ENCODE measurements around the gene SULT2B1.

Gene SULT2B1

DNA sequence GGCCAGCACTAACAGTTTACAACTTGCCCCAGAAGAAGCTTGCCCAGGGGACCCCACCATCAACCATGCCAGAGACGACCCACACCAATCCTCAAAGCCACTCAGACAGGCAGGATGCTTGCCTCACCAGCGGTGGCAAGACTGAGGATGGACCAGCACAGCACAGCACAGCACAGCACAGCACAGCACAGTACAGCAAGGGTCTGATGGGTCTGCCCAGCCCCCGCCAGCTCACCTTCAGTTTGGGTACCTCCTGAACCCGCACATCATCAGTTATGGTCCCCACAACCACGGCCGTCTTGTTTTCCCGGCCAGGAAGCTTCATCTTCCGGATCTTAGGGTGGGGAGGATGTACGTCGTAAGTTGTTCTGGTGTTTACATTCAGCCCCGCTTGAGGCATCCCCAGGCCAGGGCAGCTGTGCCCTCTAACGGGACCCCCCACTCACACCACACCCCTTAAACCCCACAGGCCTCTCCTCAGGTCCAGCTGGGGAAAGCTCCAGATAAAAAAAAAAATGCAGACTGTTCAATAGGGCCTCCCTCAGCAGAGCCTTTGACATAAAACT lies 64.6 kb downstream of the SULT2B1 start:
- TF ChIP-seq, protein P1, sequence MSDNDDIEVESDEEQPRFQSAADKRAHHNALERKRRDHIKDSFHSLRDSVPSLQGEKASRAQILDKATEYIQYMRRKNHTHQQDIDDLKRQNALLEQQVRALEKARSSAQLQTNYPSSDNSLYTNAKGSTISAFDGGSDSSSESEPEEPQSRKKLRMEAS (IDR thresholded peaks at IDR 0.05; ENCODE audit: low read depth, low read length): no peak
- TF ChIP-seq POLR2A (IDR thresholded peaks at IDR 0.05; ENCODE audit: extremely low read depth, insufficient read length): no peak
- TF ChIP-seq, protein P2, sequence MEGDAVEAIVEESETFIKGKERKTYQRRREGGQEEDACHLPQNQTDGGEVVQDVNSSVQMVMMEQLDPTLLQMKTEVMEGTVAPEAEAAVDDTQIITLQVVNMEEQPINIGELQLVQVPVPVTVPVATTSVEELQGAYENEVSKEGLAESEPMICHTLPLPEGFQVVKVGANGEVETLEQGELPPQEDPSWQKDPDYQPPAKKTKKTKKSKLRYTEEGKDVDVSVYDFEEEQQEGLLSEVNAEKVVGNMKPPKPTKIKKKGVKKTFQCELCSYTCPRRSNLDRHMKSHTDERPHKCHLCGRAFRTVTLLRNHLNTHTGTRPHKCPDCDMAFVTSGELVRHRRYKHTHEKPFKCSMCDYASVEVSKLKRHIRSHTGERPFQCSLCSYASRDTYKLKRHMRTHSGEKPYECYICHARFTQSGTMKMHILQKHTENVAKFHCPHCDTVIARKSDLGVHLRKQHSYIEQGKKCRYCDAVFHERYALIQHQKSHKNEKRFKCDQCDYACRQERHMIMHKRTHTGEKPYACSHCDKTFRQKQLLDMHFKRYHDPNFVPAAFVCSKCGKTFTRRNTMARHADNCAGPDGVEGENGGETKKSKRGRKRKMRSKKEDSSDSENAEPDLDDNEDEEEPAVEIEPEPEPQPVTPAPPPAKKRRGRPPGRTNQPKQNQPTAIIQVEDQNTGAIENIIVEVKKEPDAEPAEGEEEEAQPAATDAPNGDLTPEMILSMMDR (IDR thresholded peaks at IDR 0.05; ENCODE audit: low read depth, low read length): no peak
- no peak for TF ChIP-seq MYC (IDR thresholded peaks at IDR 0.05; ENCODE audit: low read depth, low read length)
- peak overlapping the region; percentile 68 for H3K4me3 ChIP-seq (ENCODE audit: low read depth, low read length)
- DNase-seq (ENCODE audit: low read depth): no peak

DNA sequence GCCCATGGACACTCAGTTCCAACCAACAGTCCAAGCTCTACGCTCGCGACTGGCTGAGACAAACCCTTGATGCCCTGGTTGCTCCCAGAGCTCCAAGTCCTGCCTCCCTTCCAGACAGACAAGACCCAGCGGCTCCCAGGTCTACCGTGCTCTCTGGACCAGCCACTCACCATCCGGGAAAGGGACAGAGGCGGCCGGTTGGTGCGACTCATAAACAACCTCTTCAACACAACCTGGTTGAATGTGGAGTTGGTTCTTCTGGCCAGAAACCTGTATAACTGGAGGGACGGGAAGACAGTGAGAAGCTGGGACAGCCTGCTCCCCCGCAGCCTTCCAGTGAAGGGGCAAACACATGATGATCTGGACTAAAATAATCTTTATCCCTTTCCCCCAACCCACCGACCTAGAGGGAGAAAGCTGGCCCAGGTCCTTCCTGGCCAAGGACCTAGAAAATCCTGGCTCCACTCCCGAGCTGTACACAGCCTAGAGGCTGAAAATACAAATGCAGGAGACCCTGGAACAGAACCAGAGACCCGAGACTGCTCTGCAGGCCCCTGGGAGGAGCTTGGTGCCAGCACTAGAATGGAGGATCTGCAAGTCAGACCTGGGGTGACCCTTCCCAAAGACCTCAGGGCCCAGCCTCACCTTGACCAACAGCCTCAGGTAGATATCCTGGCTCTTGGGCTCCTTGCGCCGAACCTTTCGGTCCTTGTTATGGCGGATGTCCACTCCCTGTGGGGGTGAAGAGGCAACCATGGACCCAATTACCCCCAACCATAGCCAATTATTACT lies 65.4 kb downstream of the SULT2B1 start:
- DNase-seq (ENCODE audit: low read depth): no peak
- TF ChIP-seq MYC (IDR thresholded peaks at IDR 0.05; ENCODE audit: low read depth, low read length): no peak
- TF ChIP-seq, protein P2 (IDR thresholded peaks at IDR 0.05; ENCODE audit: low read depth, low read length): peak; percentile 1
- peak overlapping the region; percentile 68 for H3K4me3 ChIP-seq (ENCODE audit: low read depth, low read length)

DNA sequence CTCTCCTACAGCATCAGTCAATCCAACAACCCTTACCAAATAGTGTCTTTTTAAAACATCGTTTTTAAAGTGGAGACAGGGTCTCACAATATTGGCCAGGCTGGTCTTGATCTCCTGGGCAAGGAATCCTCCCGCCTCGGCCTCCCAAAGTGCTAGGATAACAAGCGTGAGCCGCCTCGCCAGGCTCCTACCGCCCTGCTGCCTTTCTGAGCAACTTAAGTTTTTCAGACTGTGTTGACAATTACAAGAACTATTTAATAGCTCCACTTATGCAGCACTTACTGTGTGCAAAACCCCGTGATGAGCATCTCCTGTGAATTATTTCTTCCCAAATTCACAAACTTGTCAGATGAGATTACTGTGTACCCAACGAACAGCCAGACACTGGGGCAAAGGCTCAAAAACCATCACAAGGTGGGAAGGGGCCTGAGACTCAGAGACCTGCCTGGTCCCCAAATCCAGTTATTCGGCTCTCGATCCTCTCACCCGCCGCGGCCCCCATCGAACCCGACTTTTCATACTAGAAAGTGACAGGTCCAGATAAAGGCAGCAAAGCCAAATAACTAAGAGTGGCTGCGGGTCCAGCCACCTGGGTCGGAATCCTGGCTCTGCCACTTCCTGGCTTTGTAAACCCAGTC lies 66.4 kb downstream of the SULT2B1 start:
- no peak for DNase-seq (ENCODE audit: low read depth)

DNA sequence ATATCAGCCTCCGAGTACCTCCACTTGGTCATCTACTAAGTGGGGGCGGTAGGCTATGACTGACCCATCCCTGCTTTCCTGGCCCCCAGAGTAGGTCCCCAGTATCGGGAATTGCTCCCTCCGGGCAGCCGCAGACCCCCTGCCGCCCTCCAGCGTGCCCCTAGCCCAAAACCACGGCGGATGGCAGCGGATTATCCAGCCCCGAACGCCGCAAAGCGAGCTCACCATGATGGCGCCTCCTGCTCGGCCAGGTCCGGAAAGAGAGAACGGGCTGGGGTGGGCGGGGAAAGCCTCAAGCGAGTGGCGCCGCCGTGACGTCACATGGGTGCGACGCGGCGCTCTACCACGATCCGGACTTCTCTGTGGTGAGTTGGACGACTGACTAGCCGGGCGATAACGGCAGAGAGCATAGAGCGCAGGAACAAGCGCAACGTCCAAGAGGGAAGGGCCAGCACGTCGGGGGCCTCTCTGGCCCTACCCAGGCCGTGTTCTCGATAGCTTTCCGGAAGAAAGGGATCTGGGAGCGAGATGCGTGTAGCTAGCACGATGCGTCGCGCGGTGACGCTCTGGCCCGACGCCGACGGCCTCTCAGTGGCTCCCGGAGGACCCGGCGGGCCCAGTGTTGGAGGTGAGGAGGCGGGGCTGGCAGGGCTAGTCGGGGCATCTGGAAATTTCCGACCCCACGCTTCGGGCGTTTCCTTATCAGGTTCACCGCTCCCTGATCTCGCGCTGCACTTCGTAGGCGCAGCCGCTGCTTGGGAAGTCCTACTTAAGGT lies 67.1 kb downstream of the SULT2B1 start, which contains the start of the genes RPL18 and SPHK2:
Gene RPL18, minus strand, starts transcription at position 263 of the 776 bp plus-strand sequence. Its CDS starts 35 bp downstream, at position 228.
Gene SPHK2, plus strand, starts transcription at position 591 of the 776 bp plus-strand sequence. CDS start 1,009 bp downstream, outside the sequence.
- peak; percentile 100 for DNase-seq (ENCODE audit: low read depth)
- peak within 1 kb of the TSS; percentile 68 for H3K4me3 ChIP-seq (ENCODE audit: low read depth, low read length)
- no peak for TF ChIP-seq MYC (IDR thresholded peaks at IDR 0.05; ENCODE audit: low read depth, low read length)
- TF ChIP-seq, protein P2 (IDR thresholded peaks at IDR 0.05; ENCODE audit: low read depth, low read length): peak; percentile 7

More for the DNA sequence above, 66.4 kb downstream of the SULT2B1 start:
- peak overlapping the region; percentile 68 for H3K4me3 ChIP-seq (ENCODE audit: low read depth, low read length)
- TF ChIP-seq, protein P2 (IDR thresholded peaks at IDR 0.05; ENCODE audit: low read depth, low read length): no peak
- TF ChIP-seq, protein P1 (IDR thresholded peaks at IDR 0.05; ENCODE audit: low read depth, low read length): no peak

DNA sequence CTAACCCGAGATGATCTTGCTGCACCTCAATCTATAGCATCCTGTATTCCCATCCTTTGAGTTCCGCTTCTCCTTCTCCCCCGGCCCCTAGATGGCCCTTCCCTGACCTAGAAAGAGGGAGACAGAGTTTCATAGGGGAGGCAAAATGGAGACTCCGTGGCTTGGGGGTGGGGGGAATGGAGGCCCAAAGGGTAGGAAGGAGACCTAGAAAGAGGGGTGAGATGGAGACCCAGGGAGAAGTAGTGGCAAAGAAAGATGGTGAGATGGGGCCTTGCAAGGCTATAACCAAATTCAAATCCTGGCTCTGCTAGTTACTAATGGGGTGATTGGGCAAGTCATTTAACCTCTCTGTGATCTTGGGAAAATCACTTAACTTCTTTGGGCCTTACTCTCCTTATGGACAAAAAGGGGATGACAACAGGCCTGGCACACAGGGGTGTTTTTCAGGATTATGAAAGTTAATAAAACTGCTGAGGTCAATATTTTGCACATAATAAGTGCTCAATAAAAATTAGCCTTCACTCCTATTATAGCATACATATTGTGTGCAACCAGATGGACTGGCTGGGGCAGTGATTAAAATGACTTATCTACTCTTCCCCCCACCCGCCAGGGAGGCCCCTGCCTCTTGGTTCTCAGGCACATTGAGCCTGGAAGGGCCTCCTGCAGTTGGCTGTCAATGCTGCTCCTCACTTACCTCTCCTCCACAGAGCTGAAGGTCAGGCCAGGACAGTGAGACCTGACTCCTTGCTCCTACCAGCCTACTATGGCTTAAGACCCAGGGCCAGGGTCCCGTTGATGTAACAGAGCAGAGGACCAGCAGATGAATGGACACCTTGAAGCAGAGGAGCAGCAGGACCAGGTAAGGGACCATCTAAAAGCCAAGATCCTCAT lies 68.0 kb downstream of the SULT2B1 start:
- DNase-seq (ENCODE audit: low read depth): no peak
- H3K4me3 ChIP-seq (ENCODE audit: low read depth, low read length): peak overlapping the region; percentile 68
- no peak for TF ChIP-seq MYC (IDR thresholded peaks at IDR 0.05; ENCODE audit: low read depth, low read length)
- TF ChIP-seq, protein P1 (IDR thresholded peaks at IDR 0.05; ENCODE audit: low read depth, low read length): no peak

Measured in NB4 (cell line).